B cell (primary cell): ENCODE results near the gene TUT1. TPM values are rescaled to one million over a fixed set of nuclear protein-coding genes. Genes with fewer than 3 reads are reported as not detected.

Source experiments
- ATAC-seq: fragments of 200-7000 bp; cut with Tn5 transposase; one replicate; pipeline ENCODE4 v1.10.0; 2021; ENCODE audit warnings: low read depth, mild to moderate bottlenecking, moderate number of reproducible peaks, moderate library complexity
- CTCF ChIA-PET: fragments of 350-600 bp; sonication (Branson Sonifier 250); formaldehyde crosslinking; loops from one replicate; lab custom pipeline; 2021; ENCODE audit warnings: antibody characterized with exemption, inconsistent platforms; lab: Charles Lee
- POLR2A ChIA-PET: fragments of 350-600 bp; sonication (Branson Sonifier 250); formaldehyde crosslinking; loops from one replicate; lab custom pipeline; 2021; ENCODE audit warnings: antibody characterized with exemption; lab: Charles Lee
- DNase-seq: peaks from one replicate; pipeline ENCODE4 v3.0.0; 2013
- H2AFZ ChIP-seq: 2 replicates; pipeline ENCODE4 v1.6.1; 2012; ENCODE audit warnings: mild to moderate bottlenecking, low read depth, low read length; ENCODE audit not compliant: insufficient read depth, poor library complexity, severe bottlenecking
- H3K27ac ChIP-seq, 2 donors: 1 replicate in 1 of 2; 2 replicates in 1 of 2; pipeline ENCODE4 v1.5.1; 2012 to 2013; ENCODE audit warnings: low read length in 2 of 2, mild to moderate bottlenecking in 2 of 2, moderate library complexity in 1 of 2
- H3K27me3 ChIP-seq, 4 experiments: fragments of 200-600 bp in 1 of 4; sonication (generic) in 1 of 4; replicated peaks in 1 of 4; 1 replicate in 2 of 4; 2 replicates in 2 of 4; pipeline versions ENCODE4 v1.6.1 to v1.7.0; 2013 to 2016; ENCODE audit warnings: low read length in 3 of 4, mild to moderate bottlenecking in 2 of 4, mixed read lengths in 1 of 4, moderate library complexity in 1 of 4; ENCODE audit not compliant: insufficient read depth in 4 of 4, control insufficient read depth in 3 of 4; ENCODE audit errors: control extremely low read depth in 1 of 4
- H3K36me3 ChIP-seq, 2 experiments: replicated peaks in 1 of 2; 1 replicate in 1 of 2; 2 replicates in 1 of 2; pipeline versions ENCODE4 v1.6.1 to v1.7.1; 2013; ENCODE audit warnings: low read length in 1 of 2; ENCODE audit not compliant: insufficient read depth in 2 of 2, control insufficient read depth in 1 of 2; ENCODE audit errors: control extremely low read depth in 1 of 2, extremely low read depth in 1 of 2
- H3K4me1 ChIP-seq, 2 donors: fragments of 200-600 bp in 1 of 2; sonication (generic) in 1 of 2; 1 replicate in 1 of 2; 2 replicates in 1 of 2; pipeline versions ENCODE4 v1.5.1 to v1.6.1; 2013 to 2017; ENCODE audit warnings: low read length in 2 of 2; ENCODE audit not compliant: control insufficient read depth in 2 of 2, insufficient read depth in 2 of 2
- H3K4me2 ChIP-seq: replicated peaks from 2 replicates; pipeline ENCODE3; 2012; ENCODE audit warnings: mild to moderate bottlenecking, low read depth, low read length; ENCODE audit not compliant: poor library complexity, severe bottlenecking
- H3K4me3 ChIP-seq, 5 experiments: fragments of 200-600 bp in 1 of 5; sonication (generic) in 1 of 5; 1 replicate in 3 of 5; 2 replicates in 2 of 5; pipeline versions ENCODE4 v1.5.1 to v1.7.0; 2011 to 2016; ENCODE audit warnings: low read length in 4 of 5, mild to moderate bottlenecking in 4 of 5, low read depth in 2 of 5, control low read depth in 1 of 5, moderate library complexity in 1 of 5; ENCODE audit not compliant: insufficient read depth in 1 of 5; ENCODE audit errors: control extremely low read depth in 1 of 5, extremely low read depth in 1 of 5
- H3K79me2 ChIP-seq: fragments of 200-600 bp; sonication (generic); one replicate; pipeline ENCODE4 v1.6.0; 2016; ENCODE audit warnings: low read length; ENCODE audit not compliant: control insufficient read depth, insufficient read depth
- H3K9ac ChIP-seq: fragments of 200-600 bp; sonication (generic); 2 replicates; pipeline ENCODE4 v1.6.1; 2017; ENCODE audit warnings: mild to moderate bottlenecking, low read length, moderate library complexity
- H3K9me3 ChIP-seq, 3 donors: one replicate each; pipeline versions ENCODE4 v1.6.1 to v1.7.1; 2013; ENCODE audit warnings: low read length in 2 of 3; ENCODE audit not compliant: control insufficient read depth in 2 of 3, insufficient read depth in 1 of 3; ENCODE audit errors: control extremely low read depth in 1 of 3
- H4K20me1 ChIP-seq: 2 replicates; pipeline ENCODE4 v1.6.0; 2012; ENCODE audit warnings: mild to moderate bottlenecking, low read length; ENCODE audit not compliant: insufficient read depth, control insufficient read depth, poor library complexity, severe bottlenecking
- H3K27ac Mint-ChIP-seq: one replicate; pipeline ENCODE4 v1.8.0; 2021; ENCODE audit warnings: mixed read lengths
- H3K27me3 Mint-ChIP-seq: one replicate; pipeline ENCODE4 v1.8.0; 2021; ENCODE audit warnings: mixed read lengths
- H3K4me1 Mint-ChIP-seq: one replicate; pipeline ENCODE4 v1.8.0; 2021; ENCODE audit warnings: mixed read lengths
- H3K4me3 Mint-ChIP-seq: one replicate; pipeline ENCODE4 v1.8.0; 2021; ENCODE audit warnings: mixed read lengths
- H3K9me3 Mint-ChIP-seq: one replicate; pipeline ENCODE4 v1.8.0; 2022; ENCODE audit warnings: mixed read lengths; ENCODE audit not compliant: insufficient read depth
- EZH2 ChIP-seq: IDR thresholded peaks from 2 replicates; pipeline ENCODE4 v1.6.1; 2012; ENCODE audit warnings: borderline replicate concordance, low read depth, mild to moderate bottlenecking, moderate library complexity, low read length; ENCODE audit not compliant: insufficient read depth, poor library complexity, severe bottlenecking
- WGBS: methylation state at CpG from one replicate; pipeline ENCODE4 v1.1.5; 2013; ENCODE audit warnings: missing lambda C conversion rate; ENCODE audit not compliant: insufficient coverage; 5-methylcytosine and 5-hydroxymethylcytosine counted together
- intact Hi-C: fragments of 100-400 bp; cut with micrococcal nuclease; formaldehyde crosslinking; loops from one replicate; pipeline ENCODE4 v1.10.0; 2022
- polyA plus RNA-seq: library from polyadenylated mRNA; depleted of rRNA; stranded (reverse); fragments of >200 nt; gene quantifications from 2 replicates; pipeline ENCODE4 v1.2.3, GENCODE V29; 2012
- total RNA-seq, 2 donors: library from RNA; stranded (reverse); fragments of 120-200 nt in 1 of 2; gene quantifications; 1 replicate in 1 of 2; 2 replicates in 1 of 2; pipeline versions ENCODE4 v1.2.3 to v1.2.4, GENCODE V29; 2013 to 2022
- TF ChIP-seq, protein P1 (sequence below): fragments of 200-600 bp; IDR thresholded peaks from one replicate; pipeline ENCODE4 v1.8.0; 2022; ENCODE audit warnings: antibody characterized with exemption, mild to moderate bottlenecking

Gene TUT1
- total and polyA plus RNA-seq, 2 donors (not counting 1 experiment from before 2014, with no cell fraction given) = 31.1 to 47.7 TPM

DNA sequence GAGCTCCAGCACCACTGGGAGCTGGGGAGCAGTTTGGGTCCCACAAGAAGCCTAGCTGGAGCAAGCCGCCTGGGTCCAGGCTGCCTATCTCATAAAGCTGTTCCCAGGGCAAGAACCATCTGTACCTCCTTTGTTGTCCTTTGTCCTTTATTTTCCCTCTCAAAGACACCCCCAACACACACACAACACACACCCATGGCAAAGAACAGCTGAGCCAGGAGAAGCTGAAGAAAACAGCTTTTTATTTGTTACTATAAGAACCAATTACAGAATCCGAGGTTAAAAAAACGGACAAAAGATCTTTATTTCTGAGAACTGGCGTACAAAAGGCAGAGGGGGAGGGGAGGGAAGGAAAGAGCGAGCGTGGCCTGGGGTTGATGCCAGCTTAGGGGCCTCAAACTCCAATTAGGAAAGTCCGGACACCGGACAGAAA lies 1.7 kb upstream of the TUT1 start:
- no peak overlapping the region for H3K4me3 ChIP-seq
- DNase-seq = no peak

More for the DNA sequence above, 1.7 kb upstream of the TUT1 start:
- peaks cover 29% of the 10 kb centered on the region for H3K79me2 ChIP-seq
- H3K4me3 Mint-ChIP-seq = peak overlapping the region; percentile 91
- H3K27ac ChIP-seq = peak overlapping the region in 1 of 2 donors; percentile 85
- peaks cover 23 to 34% of the 10 kb centered on the region in 2 donors for H3K4me1 ChIP-seq
- TF ChIP-seq, protein P1, sequence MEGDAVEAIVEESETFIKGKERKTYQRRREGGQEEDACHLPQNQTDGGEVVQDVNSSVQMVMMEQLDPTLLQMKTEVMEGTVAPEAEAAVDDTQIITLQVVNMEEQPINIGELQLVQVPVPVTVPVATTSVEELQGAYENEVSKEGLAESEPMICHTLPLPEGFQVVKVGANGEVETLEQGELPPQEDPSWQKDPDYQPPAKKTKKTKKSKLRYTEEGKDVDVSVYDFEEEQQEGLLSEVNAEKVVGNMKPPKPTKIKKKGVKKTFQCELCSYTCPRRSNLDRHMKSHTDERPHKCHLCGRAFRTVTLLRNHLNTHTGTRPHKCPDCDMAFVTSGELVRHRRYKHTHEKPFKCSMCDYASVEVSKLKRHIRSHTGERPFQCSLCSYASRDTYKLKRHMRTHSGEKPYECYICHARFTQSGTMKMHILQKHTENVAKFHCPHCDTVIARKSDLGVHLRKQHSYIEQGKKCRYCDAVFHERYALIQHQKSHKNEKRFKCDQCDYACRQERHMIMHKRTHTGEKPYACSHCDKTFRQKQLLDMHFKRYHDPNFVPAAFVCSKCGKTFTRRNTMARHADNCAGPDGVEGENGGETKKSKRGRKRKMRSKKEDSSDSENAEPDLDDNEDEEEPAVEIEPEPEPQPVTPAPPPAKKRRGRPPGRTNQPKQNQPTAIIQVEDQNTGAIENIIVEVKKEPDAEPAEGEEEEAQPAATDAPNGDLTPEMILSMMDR = no peak
- TF ChIP-seq EZH2 = no peak
- no peak overlapping the region for H3K27ac Mint-ChIP-seq
- H3K9me3 Mint-ChIP-seq = no peaks in the 10 kb centered on the region
- whole genome bisulfite sequencing = 100% methylated on average over 4 of the region's 8 CpGs
- ATAC-seq = no peak
- no peaks in the 10 kb centered on the region for H3K9me3 ChIP-seq
- H3K4me2 ChIP-seq = peak overlapping the region; percentile 86
- peaks cover 4 to 51% of the 10 kb centered on the region in 2 experiments for H3K36me3 ChIP-seq
- H3K4me1 Mint-ChIP-seq = peaks cover 42% of the 10 kb centered on the region
- no peaks in the 10 kb centered on the region for H4K20me1 ChIP-seq
- no peaks in the 10 kb centered on the region for H3K27me3 ChIP-seq
- intact Hi-C loops = loop anchor here (1.0 to 5.0 kb wide), 7 partner anchors 51 to 289 kb away; partner anchors contain the start of genes BSCL2, GNG3, INTS5 and SLC3A2
- no peak overlapping the region for H2AFZ ChIP-seq
- ChIA-PET POLR2A (interaction anchor here (0.6 to 3.2 kb wide), 11 partner anchors 8 to 160 kb away, joined by 3 to 63 read pairs (median 14); partner anchors contain the start of genes B3GAT3, C11orf98, CSKMT and EEF1G), CTCF (interaction anchor here (0.6 to 5.1 kb wide), 23 partner anchors 8 to 288 kb away, joined by 3 to 47 read pairs (median 5); partner anchors contain the start of genes B3GAT3, C11orf98, CSKMT and EEF1G)
- no peak overlapping the region for H3K9ac ChIP-seq
- H3K27me3 Mint-ChIP-seq = no peaks in the 10 kb centered on the region
